ENCODE results near the gene SPIN4.

GRCh38 chrX:63350941-63351616 is at the start of gene SPIN4:
- TF ChIP-seq POLR2A (IDR thresholded peaks at IDR 0.05) (peak in 1 of 2 donors; percentile 40), CTCF (IDR thresholded peaks at IDR 0.05) (no peak)
